ENCODE results near the gene COL6A3. TPM values are rescaled to one million over a fixed set of nuclear protein-coding genes. Genes with fewer than 3 reads are reported as not detected.

The COL6A3 gene
- total RNA-seq, 1 experiment from 2014 or later = 1.2 TPM

GRCh38 chr2:237411092-237411601 is 2.8 kb downstream of the COL6A3 start:
- Histone ChIP-seq H3K79me2 (ENCODE audit: insufficient read depth, low read length) (no peaks in the 10 kb centered on the region), H3K4me3 (replicated peaks in 1 of 2; ENCODE audit: low read depth in 1 of 2, low read length in 2 of 2) (no peak overlapping the region), H3K9me3 (ENCODE audit: control insufficient read depth in 1 of 2, insufficient read depth in 1 of 2, low read depth in 1 of 2, low read length in 2 of 2) (no peaks in the 10 kb centered on the region), H3K27me3 (ENCODE audit: insufficient read depth, low read length) (peaks cover 42% of the 10 kb centered on the region), H3K4me2 (ENCODE audit: low read length) (no peak overlapping the region), H3K9ac (ENCODE audit: low read length) (no peak overlapping the region), H3K9me2 (ENCODE audit: insufficient read depth) (no peaks in the 10 kb centered on the region), H4K20me1 (ENCODE audit: insufficient read depth) (no peaks in the 10 kb centered on the region), H3K27ac (ENCODE audit: low read depth, low read length) (no peak overlapping the region), H2AFZ (ENCODE audit: low read depth, low read length, poor library complexity, severe bottlenecking) (no peak overlapping the region), H3K36me3 (ENCODE audit: control insufficient read depth in 1 of 2, insufficient read depth in 2 of 2, low read length in 2 of 2) (no peaks in the 10 kb centered on the region), H3K4me1 (ENCODE audit: control insufficient read depth in 1 of 2, insufficient read depth in 2 of 2, low read length in 2 of 2) (peaks cover 0 to 3% of the 10 kb centered on the region in 2 experiments; a peak in 1 of 4 replicates)
- BruUV-seq (replicated peaks) = no TSS peak
- intact Hi-C loops (cut with micrococcal nuclease) = no loop called here
- RAD21 ChIA-PET (ENCODE audit: low non-redundant PET in 1 of 2, low total read pairs in 2 of 2, uncharacterized antibody in 2 of 2, unreplicated experiment in 2 of 2) = interaction anchor here in 1 of 2 experiments (1.5 kb wide), 1 partner anchor 11 kb away, joined by 5 read pairs; no protein-coding TSS in a partner anchor
- no peak for DNase-seq (ENCODE audit: low read depth, low spot score)
- no peak for ATAC-seq
- POLR2A ChIA-PET = no interaction called here
- no peak for TF ChIP-seq CTCF (IDR thresholded peaks at IDR 0.05 in 2 of 3, conservative IDR thresholded peaks at IDR 0.05 in 1 of 3; ENCODE audit: borderline replicate concordance in 1 of 3, insufficient read depth in 1 of 3, low read depth in 2 of 3, low read length in 2 of 3)
- no peak for TF ChIP-seq RAD21 (IDR thresholded peaks at IDR 0.05; ENCODE audit: low read depth)
- TF ChIP-seq EZH2 (IDR thresholded peaks at IDR 0.05) = no peak
- no peak for TF ChIP-seq CEBPB (IDR thresholded peaks at IDR 0.05; ENCODE audit: low read depth)
- no peak for TF ChIP-seq SP1 (IDR thresholded peaks at IDR 0.05; ENCODE audit: low read depth)
- TF ChIP-seq ELF1 (IDR thresholded peaks at IDR 0.05; ENCODE audit: borderline replicate concordance, low read depth) = no peak
- no peak for TF ChIP-seq TCF7L2 (IDR thresholded peaks at IDR 0.05; ENCODE audit: borderline replicate concordance, extremely low read depth, insufficient read depth, insufficient read length)
- TF ChIP-seq CBX3 (IDR thresholded peaks at IDR 0.05; ENCODE audit: low read depth) = no peak
- no peak for TF ChIP-seq ATF3 (IDR thresholded peaks at IDR 0.05)
- no peak for TF ChIP-seq ZNF274 (IDR thresholded peaks at IDR 0.05; ENCODE audit: low read depth, low read length)
- TF ChIP-seq ZBTB33 (IDR thresholded peaks at IDR 0.05; ENCODE audit: extremely low read depth, insufficient replicate concordance, low read length) = no peak
- TF ChIP-seq JUND (IDR thresholded peaks at IDR 0.05) = no peak
- no peak for TF ChIP-seq POLR2AphosphoS5 (IDR thresholded peaks at IDR 0.05; ENCODE audit: low read depth, low read length)
- no peak for TF ChIP-seq MAX (IDR thresholded peaks at IDR 0.05)
- no peak for TF ChIP-seq EGR1 (IDR thresholded peaks at IDR 0.05; ENCODE audit: low read depth)
- TF ChIP-seq ZFX (IDR thresholded peaks at IDR 0.05) = no peak
- no peak for TF ChIP-seq SIN3A (IDR thresholded peaks at IDR 0.05; ENCODE audit: low read depth)
- no peak for TF ChIP-seq EZH2phosphoT487 (IDR thresholded peaks at IDR 0.05; ENCODE audit: borderline replicate concordance)
- no peak for TF ChIP-seq YY1 (IDR thresholded peaks at IDR 0.05; ENCODE audit: extremely low read depth, insufficient replicate concordance, low read depth, low read length)
- TF ChIP-seq SRF (IDR thresholded peaks at IDR 0.05; ENCODE audit: low read depth) = no peak
- CTCF ChIA-PET = interaction anchor here (0.7 to 2.9 kb wide), 6 partner anchors 10 to 318 kb away, joined by 3 to 18 read pairs (median 7); no protein-coding TSS in a partner anchor
